Liver (tissue), 9 donors: ENCODE results near the gene IFRD2. TPM values are rescaled to one million over a fixed set of nuclear protein-coding genes. Genes with fewer than 3 reads are reported as not detected.

ENCODE experiments used
- DNase-seq: peaks from one replicate; pipeline ENCODE4 v3.0.0-alpha.2; 2017; ENCODE audit warnings: low spot score
- H3K27ac ChIP-seq, 2 donors: one replicate each; pipeline ENCODE4 v1.7.0; 2013; ENCODE audit warnings: inconsistent platforms in 2 of 2, low read length in 2 of 2, control low read depth in 1 of 2, low read depth in 1 of 2, mild to moderate bottlenecking in 1 of 2
- H3K27me3 ChIP-seq, 4 donors: one replicate each; pipeline versions ENCODE4 v1.6.1 to v1.7.0; 2013; ENCODE audit warnings: low read length in 3 of 4, inconsistent platforms in 1 of 4, mild to moderate bottlenecking in 1 of 4, moderate library complexity in 1 of 4; ENCODE audit not compliant: control insufficient read depth in 4 of 4, insufficient read depth in 4 of 4
- H3K36me3 ChIP-seq, 4 donors: one replicate each; pipeline versions ENCODE4 v1.6.1 to v1.7.0; 2013; ENCODE audit warnings: low read length in 3 of 4, mild to moderate bottlenecking in 3 of 4, low read depth in 1 of 4, moderate library complexity in 1 of 4; ENCODE audit not compliant: control insufficient read depth in 4 of 4, insufficient read depth in 3 of 4
- H3K4me1 ChIP-seq, 4 donors: one replicate each; pipeline versions ENCODE4 v1.6.1 to v1.7.0; 2013; ENCODE audit warnings: low read length in 3 of 4, mild to moderate bottlenecking in 3 of 4, moderate library complexity in 1 of 4; ENCODE audit not compliant: control insufficient read depth in 4 of 4, insufficient read depth in 4 of 4
- H3K4me3 ChIP-seq, 3 donors: one replicate each; pipeline versions ENCODE4 v1.6.1 to v1.7.0; 2013; ENCODE audit warnings: low read length in 3 of 3, control low read depth in 1 of 3, low read depth in 1 of 3, mild to moderate bottlenecking in 1 of 3
- H3K9ac ChIP-seq, 2 donors: one replicate each; pipeline ENCODE4 v1.7.0; 2013; ENCODE audit warnings: low read length in 2 of 2, mild to moderate bottlenecking in 2 of 2, moderate library complexity in 2 of 2, control low read depth in 1 of 2, low read depth in 1 of 2
- H3K9me3 ChIP-seq, 4 donors: one replicate each; pipeline versions ENCODE4 v1.6.1 to v1.7.0; 2013; ENCODE audit warnings: low read length in 3 of 4; ENCODE audit not compliant: control insufficient read depth in 4 of 4
- EGR1 ChIP-seq, 2 donors: IDR thresholded peaks; 2 replicates each; pipeline ENCODE4 v1.6.1; 2016 to 2018; ENCODE audit warnings: antibody characterized with exemption in 2 of 2, low read depth in 2 of 2
- FOXA1 ChIP-seq: IDR thresholded peaks from 2 replicates; pipeline ENCODE4 v1.6.1; 2016; ENCODE audit warnings: antibody characterized with exemption
- GABPA ChIP-seq, 2 donors: IDR thresholded peaks in 1 of 2; conservative IDR thresholded peaks in 1 of 2; 2 replicates each; pipeline ENCODE4 v1.6.1; 2016; ENCODE audit warnings: antibody characterized with exemption in 2 of 2, mild to moderate bottlenecking in 1 of 2, moderate library complexity in 1 of 2
- HNF4A ChIP-seq, 2 donors: conservative IDR thresholded peaks; 2 replicates each; pipeline ENCODE4 v1.6.1; 2016; ENCODE audit warnings: antibody characterized with exemption in 2 of 2, mild to moderate bottlenecking in 2 of 2
- HNF4G ChIP-seq: IDR thresholded peaks from 2 replicates; pipeline ENCODE4 v1.6.1; 2016; ENCODE audit warnings: antibody characterized with exemption
- JUND ChIP-seq, 2 donors: IDR thresholded peaks; 2 replicates each; pipeline ENCODE4 v1.6.1; 2016; ENCODE audit warnings: antibody characterized with exemption in 2 of 2
- NR2F2 ChIP-seq: IDR thresholded peaks from 2 replicates; pipeline ENCODE4 v1.6.1; 2016; ENCODE audit warnings: antibody characterized with exemption
- RAD21 ChIP-seq, 2 donors: IDR thresholded peaks; 2 replicates each; pipeline ENCODE4 v1.6.1; 2016; ENCODE audit warnings: antibody characterized with exemption in 2 of 2, mild to moderate bottlenecking in 2 of 2
- RXRA ChIP-seq, 2 donors: IDR thresholded peaks; 2 replicates each; pipeline ENCODE4 v1.6.1; 2017 to 2018; ENCODE audit warnings: antibody characterized with exemption in 2 of 2, mild to moderate bottlenecking in 1 of 2
- SP1 ChIP-seq: IDR thresholded peaks from 2 replicates; pipeline ENCODE4 v1.6.1; 2018; ENCODE audit warnings: antibody characterized with exemption, mild to moderate bottlenecking
- TAF1 ChIP-seq: conservative IDR thresholded peaks from 2 replicates; pipeline ENCODE4 v1.6.1; 2016; ENCODE audit warnings: antibody characterized with exemption, mild to moderate bottlenecking
- YY1 ChIP-seq: IDR thresholded peaks from 2 replicates; pipeline ENCODE4 v1.6.1; 2016; ENCODE audit warnings: antibody characterized with exemption, mild to moderate bottlenecking
- WGBS: extraction: QIAGEN DNeasy Blood & Tissue Kit; methylation state at CpG from one replicate; pipeline ENCODE4 v1.1.7; 2013; 5-methylcytosine and 5-hydroxymethylcytosine counted together
- polyA plus RNA-seq, 2 donors: library from polyadenylated mRNA; stranded (reverse) in 1 of 2; unstranded in 1 of 2; fragments of 200-250 nt in 1 of 2; fragments of >200 nt in 1 of 2; fragmentation: Nextera tagmentation in 1 of 2; extraction: Ambion mirVana in 1 of 2; gene quantifications; one replicate each; pipeline versions ENCODE4 v1.2.1 to v1.2.3, GENCODE V29; 2013 to 2015
- total RNA-seq, 2 donors: library from RNA; depleted of rRNA; stranded (reverse); fragments of >200 nt; gene quantifications; one replicate each; pipeline ENCODE4 v1.2.3, GENCODE V29; 2014
- TF ChIP-seq, protein P1 (sequence below): IDR thresholded peaks from 2 replicates; pipeline ENCODE4 v1.6.1; 2016; ENCODE audit warnings: antibody characterized with exemption
- TF ChIP-seq, protein P2 (sequence below): IDR thresholded peaks from 2 replicates; pipeline ENCODE4 v1.6.1; 2016; ENCODE audit warnings: antibody characterized with exemption
- TF ChIP-seq, protein P3 (sequence below): IDR thresholded peaks from 2 replicates; pipeline ENCODE4 v1.6.1; 2016; ENCODE audit warnings: antibody characterized with exemption
- TF ChIP-seq, protein P4 (sequence below): IDR thresholded peaks from 2 replicates; pipeline ENCODE4 v1.6.1; 2016; ENCODE audit warnings: antibody characterized with exemption, mild to moderate bottlenecking
- donor health status: healthy.
- donor health status: healthy.
- donor health status: healthy.
- donor health status: healthy.
- donor health status: healthy.

Gene IFRD2
- total and polyA plus RNA-seq, 4 donors: 55.7 to 91.2 (median 63.2) TPM

DNA sequence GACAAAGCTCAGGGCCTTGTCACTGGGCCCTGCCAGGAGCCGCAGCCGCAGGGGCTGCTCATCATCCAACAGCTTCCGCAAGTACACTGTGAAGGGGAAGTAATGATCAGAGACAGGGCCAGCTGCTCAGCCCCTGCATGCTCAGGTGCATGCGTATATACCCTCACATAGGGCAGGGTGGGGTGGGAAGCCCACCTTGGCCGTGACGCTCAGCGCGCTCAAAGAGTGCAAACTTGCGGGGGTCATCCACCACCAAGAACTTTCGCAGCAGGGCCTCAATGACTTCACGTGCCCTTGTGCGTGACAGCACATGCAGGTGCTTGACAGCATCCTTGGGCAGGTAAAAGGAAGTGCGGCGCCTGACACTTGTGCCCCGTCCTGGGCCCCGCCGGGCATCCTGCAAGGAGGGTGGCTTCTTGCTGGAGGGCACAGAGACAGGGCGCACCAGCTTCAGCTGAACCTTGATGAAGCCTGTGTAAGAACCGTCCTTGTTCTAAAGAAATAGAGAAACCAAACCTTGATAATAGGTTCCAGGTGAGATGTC is 39.2 kb upstream of the IFRD2 start:
- Histone ChIP-seq H3K4me1 (peaks cover 9 to 49% (median 31%) of the 10 kb centered on the region in 4 donors), H3K9me3 (no peaks in the 10 kb centered on the region), H3K27ac (no peak overlapping the region), H3K27me3 (no peaks in the 10 kb centered on the region), H3K9ac (no peak overlapping the region), H3K36me3 (peaks cover 4 to 30% (median 16%) of the 10 kb centered on the region in 4 donors), H3K4me3 (no peak overlapping the region)
- no peak for DNase-seq
- WGBS: 96% methylated on average over 19 of the region's 19 CpGs
- TF ChIP-seq HNF4A (conservative IDR thresholded peaks at IDR 0.05): no peak
- no peak for TF ChIP-seq NR2F2
- TF ChIP-seq RXRA (IDR thresholded peaks at IDR 0.05): no peak
- TF ChIP-seq, protein P1, sequence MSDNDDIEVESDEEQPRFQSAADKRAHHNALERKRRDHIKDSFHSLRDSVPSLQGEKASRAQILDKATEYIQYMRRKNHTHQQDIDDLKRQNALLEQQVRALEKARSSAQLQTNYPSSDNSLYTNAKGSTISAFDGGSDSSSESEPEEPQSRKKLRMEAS: no peak
- TF ChIP-seq, protein P2, sequence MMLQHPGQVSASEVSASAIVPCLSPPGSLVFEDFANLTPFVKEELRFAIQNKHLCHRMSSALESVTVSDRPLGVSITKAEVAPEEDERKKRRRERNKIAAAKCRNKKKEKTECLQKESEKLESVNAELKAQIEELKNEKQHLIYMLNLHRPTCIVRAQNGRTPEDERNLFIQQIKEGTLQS: no peak
- TF ChIP-seq JUND (IDR thresholded peaks at IDR 0.05): no peak
- TF ChIP-seq RAD21 (IDR thresholded peaks at IDR 0.05): no peak
- TF ChIP-seq FOXA1: no peak
- no peak for TF ChIP-seq EGR1 (IDR thresholded peaks at IDR 0.05; ENCODE audit: low read depth in 2 of 2)
- TF ChIP-seq, protein P3, sequence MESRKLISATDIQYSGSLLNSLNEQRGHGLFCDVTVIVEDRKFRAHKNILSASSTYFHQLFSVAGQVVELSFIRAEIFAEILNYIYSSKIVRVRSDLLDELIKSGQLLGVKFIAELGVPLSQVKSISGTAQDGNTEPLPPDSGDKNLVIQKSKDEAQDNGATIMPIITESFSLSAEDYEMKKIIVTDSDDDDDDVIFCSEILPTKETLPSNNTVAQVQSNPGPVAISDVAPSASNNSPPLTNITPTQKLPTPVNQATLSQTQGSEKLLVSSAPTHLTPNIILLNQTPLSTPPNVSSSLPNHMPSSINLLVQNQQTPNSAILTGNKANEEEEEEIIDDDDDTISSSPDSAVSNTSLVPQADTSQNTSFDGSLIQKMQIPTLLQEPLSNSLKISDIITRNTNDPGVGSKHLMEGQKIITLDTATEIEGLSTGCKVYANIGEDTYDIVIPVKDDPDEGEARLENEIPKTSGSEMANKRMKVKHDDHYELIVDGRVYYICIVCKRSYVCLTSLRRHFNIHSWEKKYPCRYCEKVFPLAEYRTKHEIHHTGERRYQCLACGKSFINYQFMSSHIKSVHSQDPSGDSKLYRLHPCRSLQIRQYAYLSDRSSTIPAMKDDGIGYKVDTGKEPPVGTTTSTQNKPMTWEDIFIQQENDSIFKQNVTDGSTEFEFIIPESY: no peak

DNA sequence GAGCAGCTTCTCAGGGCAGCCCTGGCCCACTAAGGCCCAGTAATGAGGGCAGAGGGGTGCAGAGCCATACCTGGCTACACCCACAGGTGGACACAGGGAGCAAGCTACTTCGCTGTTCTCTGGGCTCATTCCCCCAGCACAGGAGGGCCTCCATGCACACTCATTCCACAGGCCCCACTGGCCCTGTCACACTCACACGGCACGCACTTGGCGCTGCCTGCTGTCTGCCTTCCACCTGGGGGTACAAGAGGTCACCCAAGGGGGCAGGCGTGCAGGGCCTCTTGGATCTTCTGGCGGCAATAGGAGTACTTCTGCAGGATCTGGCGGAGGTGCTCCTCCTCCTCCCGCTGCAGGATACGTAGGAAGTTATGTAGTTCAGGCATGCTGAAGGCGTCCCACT is 38.1 kb upstream of the IFRD2 start:
- no peak for TF ChIP-seq HNF4G
- DNase-seq: no peak
- no peaks in the 10 kb centered on the region for H3K27me3 ChIP-seq
- peaks cover 5 to 45% (median 23%) of the 10 kb centered on the region in 4 donors for H3K4me1 ChIP-seq
- 94% methylated on average over 10 of the region's 10 CpGs for WGBS
- no peak overlapping the region for H3K9ac ChIP-seq
- no peaks in the 10 kb centered on the region for H3K9me3 ChIP-seq
- H3K36me3 ChIP-seq: peaks cover 4 to 34% (median 17%) of the 10 kb centered on the region in 4 donors
- H3K27ac ChIP-seq: no peak overlapping the region
- H3K4me3 ChIP-seq: no peak overlapping the region

DNA sequence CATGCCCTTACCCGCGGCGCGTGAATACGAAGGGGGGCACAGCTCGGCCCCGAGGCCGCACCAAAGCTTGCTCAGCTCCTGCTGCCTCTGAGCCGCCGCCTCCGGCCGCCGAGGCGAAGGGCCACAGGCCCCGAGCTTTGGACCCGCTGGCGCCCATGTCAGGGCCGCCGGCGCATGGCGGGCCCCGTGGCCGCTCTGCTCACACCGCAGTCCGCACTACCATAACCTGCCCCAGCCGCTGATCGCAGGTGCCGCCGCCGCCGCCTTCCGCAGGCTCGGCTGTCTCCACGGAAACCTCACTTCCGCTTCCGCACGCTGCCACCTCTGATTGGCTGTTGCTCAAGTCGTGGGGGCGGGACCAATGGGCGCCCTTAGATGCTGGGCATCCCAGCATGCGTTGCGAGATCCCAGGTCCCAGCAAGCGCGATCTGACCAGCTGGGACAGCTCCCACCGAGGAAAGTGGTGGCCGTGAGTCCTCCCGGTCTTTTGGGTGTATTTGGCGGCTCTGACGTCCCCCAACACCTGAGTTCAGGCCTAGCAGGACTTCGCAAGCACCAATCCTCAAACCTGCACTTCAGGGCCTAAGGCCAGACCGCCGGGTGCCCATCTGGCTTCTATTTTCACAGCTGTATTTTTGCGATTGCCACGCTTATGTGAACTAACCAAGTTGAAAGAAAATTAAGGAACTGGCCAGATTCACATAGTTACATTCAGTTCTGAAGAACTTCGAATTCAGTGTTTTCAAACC is 35.9 kb upstream of the IFRD2 start, which contains the start of gene TUSC2:
Gene TUSC2, minus strand, starts transcription at position 281 of the 749 bp plus-strand sequence. Its CDS starts 124 bp downstream, at position 157.
- 1% methylated on average over 55 of the region's 55 CpGs for WGBS
- peak within 1 kb of the TSS; percentile 63 to 75 for H3K9ac ChIP-seq
- peaks cover 4 to 34% (median 17%) of the 10 kb centered on the region in 4 donors for H3K36me3 ChIP-seq

More for the DNA sequence above, 35.9 kb upstream of the IFRD2 start, which contains the start of gene TUSC2:
- H3K9me3 ChIP-seq: no peaks in the 10 kb centered on the region
- H3K4me3 ChIP-seq: peak within 1 kb of the TSS; percentile 82 to 87 (median 83)
- H3K27me3 ChIP-seq: no peaks in the 10 kb centered on the region
- TF ChIP-seq, protein P4, sequence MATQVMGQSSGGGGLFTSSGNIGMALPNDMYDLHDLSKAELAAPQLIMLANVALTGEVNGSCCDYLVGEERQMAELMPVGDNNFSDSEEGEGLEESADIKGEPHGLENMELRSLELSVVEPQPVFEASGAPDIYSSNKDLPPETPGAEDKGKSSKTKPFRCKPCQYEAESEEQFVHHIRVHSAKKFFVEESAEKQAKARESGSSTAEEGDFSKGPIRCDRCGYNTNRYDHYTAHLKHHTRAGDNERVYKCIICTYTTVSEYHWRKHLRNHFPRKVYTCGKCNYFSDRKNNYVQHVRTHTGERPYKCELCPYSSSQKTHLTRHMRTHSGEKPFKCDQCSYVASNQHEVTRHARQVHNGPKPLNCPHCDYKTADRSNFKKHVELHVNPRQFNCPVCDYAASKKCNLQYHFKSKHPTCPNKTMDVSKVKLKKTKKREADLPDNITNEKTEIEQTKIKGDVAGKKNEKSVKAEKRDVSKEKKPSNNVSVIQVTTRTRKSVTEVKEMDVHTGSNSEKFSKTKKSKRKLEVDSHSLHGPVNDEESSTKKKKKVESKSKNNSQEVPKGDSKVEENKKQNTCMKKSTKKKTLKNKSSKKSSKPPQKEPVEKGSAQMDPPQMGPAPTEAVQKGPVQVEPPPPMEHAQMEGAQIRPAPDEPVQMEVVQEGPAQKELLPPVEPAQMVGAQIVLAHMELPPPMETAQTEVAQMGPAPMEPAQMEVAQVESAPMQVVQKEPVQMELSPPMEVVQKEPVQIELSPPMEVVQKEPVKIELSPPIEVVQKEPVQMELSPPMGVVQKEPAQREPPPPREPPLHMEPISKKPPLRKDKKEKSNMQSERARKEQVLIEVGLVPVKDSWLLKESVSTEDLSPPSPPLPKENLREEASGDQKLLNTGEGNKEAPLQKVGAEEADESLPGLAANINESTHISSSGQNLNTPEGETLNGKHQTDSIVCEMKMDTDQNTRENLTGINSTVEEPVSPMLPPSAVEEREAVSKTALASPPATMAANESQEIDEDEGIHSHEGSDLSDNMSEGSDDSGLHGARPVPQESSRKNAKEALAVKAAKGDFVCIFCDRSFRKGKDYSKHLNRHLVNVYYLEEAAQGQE: peak; percentile 74
- TF ChIP-seq TAF1 (no peak), SP1 (peak; percentile 63), GABPA (IDR thresholded peaks at IDR 0.05 in 1 of 2, conservative IDR thresholded peaks at IDR 0.05 in 1 of 2) (peak; percentile 75 to 95), YY1 (peak; percentile 75), EGR1 (IDR thresholded peaks at IDR 0.05; ENCODE audit: low read depth in 2 of 2) (peak in 1 of 2 donors; percentile 83), HNF4A (conservative IDR thresholded peaks at IDR 0.05) (no peak)
- TF ChIP-seq, protein P1: peak; percentile 55
- DNase-seq: peak; percentile 96
- H3K27ac ChIP-seq: peak within 1 kb of the TSS; percentile 72 to 74
- H3K4me1 ChIP-seq: peaks cover 2 to 51% (median 34%) of the 10 kb centered on the region in 4 donors
